H1 (cell line): Measurements from ENCODE around the gene PRMT5. TPM values are rescaled to one million over a fixed set of nuclear protein-coding genes. Genes with fewer than 3 reads are reported as not detected.

ENCODE experiments used
- CTCF ChIA-PET: fragments of 300-600 bp; sonication (Branson Sonifier 250); formaldehyde crosslinking; loops from one replicate; lab custom pipeline; 2021; ENCODE audit not compliant: partially characterized antibody; lab: Charles Lee
- POLR2A ChIA-PET: fragments of 300-600 bp; sonication (Branson Sonifier 250); formaldehyde crosslinking; loops from one replicate; lab custom pipeline; 2021; ENCODE audit warnings: inconsistent platforms; ENCODE audit not compliant: partially characterized antibody; lab: Charles Lee
- DNase-seq, 2 experiments: peaks; one replicate each; pipeline versions ENCODE4 v3.0.0 to v3.0.0-alpha.2; 2010 to 2022; ENCODE audit warnings: low spot score in 2 of 2, low read depth in 1 of 2, mixed read lengths in 1 of 2
- FAIRE-seq: peaks from 2 replicates; lab custom pipeline; 2011; peaks lifted over from hg19 to GRCh38; lab: Jason Lieb, UNC
- H2AFZ ChIP-seq: 2 replicates; pipeline ENCODE4 v1.8.1; 2012; ENCODE audit warnings: low read length, inconsistent platforms
- H2AK5ac ChIP-seq: 2 replicates; pipeline ENCODE4 v1.6.1; 2013; ENCODE audit warnings: low read depth, low read length
- H2BK120ac ChIP-seq: replicated peaks from 2 replicates; pipeline ENCODE3; 2013; ENCODE audit warnings: low read depth, low read length, inconsistent platforms
- H2BK12ac ChIP-seq: 2 replicates; pipeline ENCODE4 v1.6.1; 2013; ENCODE audit warnings: low read depth, low read length
- H2BK15ac ChIP-seq: 2 replicates; pipeline ENCODE4 v1.6.1; 2013; ENCODE audit warnings: low read length
- H2BK20ac ChIP-seq: 2 replicates; pipeline ENCODE4 v1.6.1; 2013; ENCODE audit warnings: low read length
- H2BK5ac ChIP-seq: 2 replicates; pipeline ENCODE4 v1.6.1; 2013; ENCODE audit warnings: low read depth, low read length
- H3K14ac ChIP-seq: 2 replicates; pipeline ENCODE4 v1.6.1; 2013; ENCODE audit warnings: inconsistent platforms; ENCODE audit not compliant: insufficient read length
- H3K18ac ChIP-seq: 2 replicates; pipeline ENCODE4 v1.6.1; 2013; ENCODE audit warnings: low read length; ENCODE audit errors: extremely low read depth
- H3K23ac ChIP-seq: 2 replicates; pipeline ENCODE4 v1.6.1; 2013; ENCODE audit warnings: inconsistent platforms; ENCODE audit not compliant: insufficient read length
- H3K23me2 ChIP-seq: 2 replicates; pipeline ENCODE4 v1.6.1; 2013; ENCODE audit warnings: low read depth, low read length
- H3K27ac ChIP-seq: 2 replicates; pipeline ENCODE4 v1.6.1; 2011; ENCODE audit warnings: low read depth, low read length, inconsistent platforms
- H3K27me3 ChIP-seq, 4 experiments: replicated peaks in 1 of 4; 1 replicate in 1 of 4; 2 replicates in 3 of 4; pipeline versions ENCODE4 v1.6.1 to v1.8.1; 2011 to 2013; ENCODE audit warnings: low read length in 3 of 4, mild to moderate bottlenecking in 3 of 4, inconsistent platforms in 2 of 4, mixed read lengths in 2 of 4, moderate library complexity in 1 of 4; ENCODE audit not compliant: control insufficient read depth in 3 of 4, insufficient read depth in 3 of 4; ENCODE audit errors: extremely low read depth in 1 of 4
- H3K36me3 ChIP-seq, 4 experiments: 2 replicates each; pipeline versions ENCODE4 v1.6.1 to v1.8.1; 2011 to 2013; ENCODE audit warnings: mild to moderate bottlenecking in 4 of 4, low read length in 3 of 4, moderate library complexity in 2 of 4, control low read depth in 1 of 4, inconsistent platforms in 1 of 4; ENCODE audit not compliant: insufficient read depth in 4 of 4, control insufficient read depth in 2 of 4
- H3K4ac ChIP-seq: replicated peaks from 2 replicates; pipeline ENCODE3; 2013; ENCODE audit warnings: low read length, low read depth, mixed read lengths, inconsistent platforms; ENCODE audit not compliant: insufficient read length
- H3K4me1 ChIP-seq, 4 experiments: replicated peaks in 1 of 4; 1 replicate in 1 of 4; 2 replicates in 3 of 4; pipeline versions ENCODE4 v1.6.1 to v1.8.1; 2011 to 2013; ENCODE audit warnings: low read length in 3 of 4, inconsistent platforms in 2 of 4, mixed read lengths in 1 of 4; ENCODE audit not compliant: insufficient read depth in 4 of 4, control insufficient read depth in 3 of 4
- H3K4me2 ChIP-seq, 2 experiments: 2 replicates each; pipeline versions ENCODE4 v1.6.1 to v1.8.1; 2011 to 2013; ENCODE audit warnings: low read depth in 2 of 2, low read length in 2 of 2, control low read depth in 1 of 2, inconsistent platforms in 1 of 2, mild to moderate bottlenecking in 1 of 2; ENCODE audit not compliant: insufficient read depth in 1 of 2
- H3K4me3 ChIP-seq, 4 experiments: fragments of 200-600, 300-600 bp in 1 of 4; sonication (generic), shearing (Covaris generic), sonication (Bioruptor Twin) in 1 of 4; 2 replicates each; pipeline versions ENCODE4 v1.5.1 to v1.8.1; 2011 to 2016; ENCODE audit warnings: low read length in 4 of 4, low read depth in 3 of 4, control low read depth in 2 of 4, inconsistent platforms in 2 of 4, mild to moderate bottlenecking in 2 of 4, mixed read lengths in 1 of 4, moderate library complexity in 1 of 4; ENCODE audit not compliant: insufficient read depth in 2 of 4; ENCODE audit errors: extremely low read depth in 1 of 4
- H3K56ac ChIP-seq: replicated peaks from 2 replicates; pipeline ENCODE3; 2013; ENCODE audit warnings: low read depth, mild to moderate bottlenecking, mixed read lengths, low read length, inconsistent platforms; ENCODE audit not compliant: insufficient read length
- H3K79me1 ChIP-seq: 2 replicates; pipeline ENCODE4 v1.6.1; 2013; ENCODE audit warnings: low read depth, low read length, control low read depth
- H3K79me2 ChIP-seq, 2 experiments: 2 replicates each; pipeline versions ENCODE4 v1.6.1 to v1.8.1; 2012 to 2013; ENCODE audit warnings: low read length in 2 of 2, mild to moderate bottlenecking in 2 of 2, inconsistent platforms in 1 of 2; ENCODE audit not compliant: insufficient read depth in 2 of 2, control insufficient read depth in 1 of 2
- H3K9ac ChIP-seq, 4 experiments: replicated peaks in 1 of 4; 1 replicate in 1 of 4; 2 replicates in 3 of 4; pipeline versions ENCODE4 v1.6.1 to v1.8.1; 2011 to 2013; ENCODE audit warnings: low read depth in 3 of 4, low read length in 3 of 4, control low read depth in 2 of 4, mild to moderate bottlenecking in 2 of 4, moderate library complexity in 2 of 4, inconsistent platforms in 1 of 4; ENCODE audit errors: extremely low read depth in 1 of 4
- H3K9me3 ChIP-seq, 2 experiments: 2 replicates each; pipeline versions ENCODE4 v1.6.1 to v1.8.1; 2012 to 2013; ENCODE audit warnings: mild to moderate bottlenecking in 2 of 2, moderate library complexity in 2 of 2, control low read depth in 1 of 2, inconsistent platforms in 1 of 2, low read depth in 1 of 2, low read length in 1 of 2, mixed read lengths in 1 of 2; ENCODE audit not compliant: insufficient read depth in 2 of 2
- H4K20me1 ChIP-seq, 2 experiments: replicated peaks in 1 of 2; 2 replicates each; pipeline versions ENCODE3 to v1.8.1; 2011 to 2013; ENCODE audit warnings: inconsistent platforms in 2 of 2, low read length in 2 of 2, mild to moderate bottlenecking in 1 of 2; ENCODE audit not compliant: insufficient read depth in 2 of 2, control insufficient read depth in 1 of 2
- H4K5ac ChIP-seq: 2 replicates; pipeline ENCODE4 v1.6.1; 2013; ENCODE audit warnings: low read length, low read depth, mixed read lengths, inconsistent platforms; ENCODE audit not compliant: insufficient read length
- H4K8ac ChIP-seq: 2 replicates; pipeline ENCODE4 v1.8.0; 2013; ENCODE audit warnings: mild to moderate bottlenecking, moderate library complexity, low read length, inconsistent platforms; ENCODE audit not compliant: insufficient read depth; ENCODE audit errors: extremely low read depth
- H4K91ac ChIP-seq: replicated peaks from 2 replicates; pipeline ENCODE3; 2013; ENCODE audit warnings: low read length, mixed read lengths, inconsistent platforms; ENCODE audit not compliant: insufficient read length
- BACH1 ChIP-seq: IDR thresholded peaks from 2 replicates; pipeline ENCODE4 v1.6.1; 2012; ENCODE audit warnings: low read length, improper control_type of control experiment
- CBX8 ChIP-seq: fragments of 300-800, 300-1000 bp; sonication (generic); IDR thresholded peaks from 2 replicates; pipeline ENCODE4 v1.7.1; 2016; ENCODE audit warnings: low read depth, low read length, borderline replicate concordance
- CHD1 ChIP-seq: IDR thresholded peaks from 2 replicates; pipeline ENCODE4 v1.6.1; 2012; ENCODE audit warnings: low read depth, low read length, improper control_type of control experiment
- EP300 ChIP-seq, 2 experiments: IDR thresholded peaks; 1 replicate in 1 of 2; 2 replicates in 1 of 2; pipeline ENCODE4 v1.6.1; 2011 to 2012; ENCODE audit warnings: low read depth in 2 of 2, low read length in 2 of 2, mild to moderate bottlenecking in 2 of 2, borderline replicate concordance in 1 of 2, inconsistent platforms in 1 of 2, moderate library complexity in 1 of 2
- GABPA ChIP-seq: IDR thresholded peaks from 2 replicates; pipeline ENCODE4 v1.6.1; 2011; ENCODE audit warnings: mild to moderate bottlenecking, low read length, moderate library complexity, borderline replicate concordance; ENCODE audit not compliant: insufficient read depth
- HDAC2 ChIP-seq, 2 experiments: fragments of 300-600 bp in 1 of 2; sonication (generic) in 1 of 2; IDR thresholded peaks; 2 replicates each; pipeline ENCODE4 v1.6.1; 2011 to 2012; ENCODE audit warnings: low read depth in 2 of 2, low read length in 2 of 2, mild to moderate bottlenecking in 2 of 2, moderate library complexity in 2 of 2, borderline replicate concordance in 1 of 2, inconsistent platforms in 1 of 2
- JUND ChIP-seq: IDR thresholded peaks from 2 replicates; pipeline ENCODE4 v1.6.1; 2011; ENCODE audit warnings: mild to moderate bottlenecking, improper control_type of control experiment, low read length
- MAFK ChIP-seq: IDR thresholded peaks from 2 replicates; pipeline ENCODE4 v1.6.1; 2012; ENCODE audit warnings: low read depth, mild to moderate bottlenecking, improper control_type of control experiment, low read length
- POLR2AphosphoS5 ChIP-seq: IDR thresholded peaks from 2 replicates; pipeline ENCODE4 v1.6.1; 2011; ENCODE audit warnings: low read depth, low read length
- POU5F1 ChIP-seq: IDR thresholded peaks from 2 replicates; pipeline ENCODE4 v1.6.1; 2011; ENCODE audit warnings: low read depth, mild to moderate bottlenecking, low read length, moderate library complexity
- RXRA ChIP-seq: IDR thresholded peaks from 2 replicates; pipeline ENCODE4 v1.6.1; 2011; ENCODE audit warnings: low read depth, mild to moderate bottlenecking, low read length, moderate library complexity; ENCODE audit not compliant: insufficient read depth
- SAP30 ChIP-seq: fragments of 300-600 bp; sonication (generic); IDR thresholded peaks from 2 replicates; pipeline ENCODE4 v1.7.1; 2012; ENCODE audit warnings: low read length, moderate library complexity, mild to moderate bottlenecking, inconsistent platforms; ENCODE audit not compliant: insufficient read depth, insufficient replicate concordance
- SP2 ChIP-seq: IDR thresholded peaks from 2 replicates; pipeline ENCODE4 v1.6.1; 2012; ENCODE audit warnings: mild to moderate bottlenecking, low read length, inconsistent platforms
- SUZ12 ChIP-seq: fragments of 200-600 bp; sonication (generic); IDR thresholded peaks from 2 replicates; pipeline ENCODE4 v1.6.1; 2012; ENCODE audit warnings: mild to moderate bottlenecking, inconsistent platforms, low read length, moderate library complexity, mixed read lengths
- WGBS, 2 experiments: shearing (Covaris generic) in 1 of 2; methylation state at CpG; one replicate each; pipeline versions ENCODE4 v1.1.6 to v1.1.7; 2013 to 2015; ENCODE audit warnings: low lambda C conversion rate in 2 of 2, mixed read lengths in 2 of 2, inconsistent platforms in 1 of 2, low coverage in 1 of 2, missing lambda C conversion rate in 1 of 2; ENCODE audit not compliant: insufficient replicate concordance in 2 of 2, insufficient coverage in 1 of 2, insufficient read length in 1 of 2; ENCODE audit errors: extremely low coverage in 1 of 2, missing lambda C conversion rate in 1 of 2; 5-methylcytosine and 5-hydroxymethylcytosine counted together
- polyA plus RNA-seq, 7 experiments: library from polyadenylated mRNA; depleted of rRNA in 3 of 7; stranded (reverse) in 5 of 7; unstranded in 2 of 7; fragments of >200 nt in 5 of 7; fragments of 200-250 nt in 2 of 7; gene quantifications; 1 replicate in 5 of 7; 2 replicates in 1 of 7; 4 replicates in 1 of 7; pipeline versions ENCODE4 v1.2.1 to v1.2.3, GENCODE V29; 2011 to 2013; ENCODE audit warnings: missing spikeins in 2 of 7, mixed read lengths in 2 of 7
- total RNA-seq: library from RNA; stranded (reverse); fragmentation: NEBNext Ultra II Directional; extraction: Animal tissue kit (Norgen Biotek cat#: 25700); gene quantifications from 2 replicates; pipeline ENCODE4 v1.2.1, GENCODE V29; 2021

Gene PRMT5
- total and polyA plus RNA-seq, 2 of the 8 experiments (the other 6 are each of a cell fraction or from before 2014, with no cell fraction given) = 171 to 402 TPM

- Histone ChIP-seq H3K36me3 (peaks cover 30 to 71% (median 55%) of the 10 kb centered on the region in 4 experiments), H3K79me1 (no peaks in the 10 kb centered on the region; the same call in 1 of the 2 replicates), H3K4me3 (no peak overlapping the region), H3K9ac (no peak overlapping the region), H4K8ac (no peak overlapping the region), H4K20me1 (peaks cover 3 to 9% of the 10 kb centered on the region in 2 experiments), H3K18ac (no peak overlapping the region), H2AFZ (no peak overlapping the region), H2BK20ac (no peak overlapping the region), H2BK12ac (no peak overlapping the region), H2BK5ac (no peak overlapping the region), H3K14ac (no peak overlapping the region), H3K4me1 (no peaks in the 10 kb centered on the region), H3K4me2 (no peak overlapping the region), H3K9me3 (no peaks in the 10 kb centered on the region), H3K27ac (no peak overlapping the region), H4K5ac (no peak overlapping the region), H2BK15ac (no peak overlapping the region), H3K56ac (no peak overlapping the region), H3K23ac (no peak overlapping the region), H2BK120ac (no peak overlapping the region), H3K27me3 (no peaks in the 10 kb centered on the region), H3K4ac (no peak overlapping the region), H4K91ac (no peak overlapping the region), H3K79me2 (no peaks in the 10 kb centered on the region), H3K23me2 (no peaks in the 10 kb centered on the region), H2AK5ac (no peak overlapping the region)
- FAIRE-seq = no peak
- WGBS, 2 experiments = 92% methylated on average over 4 of the region's 4 CpGs; no CpG with 5 or more reads in 1 of the 2 experiments
- ChIA-PET CTCF (interaction anchor here (0.7 to 1.0 kb wide), 2 partner anchors 24 to 81 kb away, joined by 3 to 4 read pairs; partner anchors contain the start of gene PRMT5), POLR2A (interaction anchor here (0.8 to 1.1 kb wide), 2 partner anchors 33 to 85 kb away, joined by 3 read pairs; no protein-coding TSS in a partner anchor)
- DNase-seq = no peak
- TF ChIP-seq RXRA (no peak), BACH1 (no peak), GABPA (no peak), CHD1 (no peak), SP2 (no peak), POU5F1 (no peak), MAFK (no peak), HDAC2 (IDR thresholded peaks at IDR 0.05; ENCODE audit: borderline replicate concordance in 1 of 2, low read depth in 2 of 2, low read length in 2 of 2) (no peak), JUND (no peak), EP300 (IDR thresholded peaks at IDR 0.05; ENCODE audit: borderline replicate concordance in 1 of 2, low read depth in 2 of 2, low read length in 2 of 2) (no peak), SAP30 (no peak), CBX8 (no peak), POLR2AphosphoS5 (no peak), SUZ12 (no peak)
Observed at GRCh38 chr14:22905627-22906026, 23.5 kb downstream of the PRMT5 start.
